ENCODE data around the gene PRKAG2. TPM values are rescaled to one million over a fixed set of nuclear protein-coding genes. Genes with fewer than 3 reads are reported as not detected.

PRKAG2 gene
- total RNA-seq, 4 donors from 2014 or later = 38.8 to 94.4 (median 73.2) TPM

GRCh38 chr7:151860771-151861170 lies 16.1 kb downstream of the PRKAG2 start:
- no peak for DNase-seq
- no peaks in the 10 kb centered on the region for H3K9me3 ChIP-seq
- no peaks in the 10 kb centered on the region for H3K36me3 ChIP-seq
- H3K4me1 ChIP-seq = no peaks in the 10 kb centered on the region
- TF ChIP-seq CTCF (IDR thresholded peaks at IDR 0.05) (peak in 1 of 6 experiments; percentile 5), POLR2A (IDR thresholded peaks at IDR 0.05) (no peak)
- H3K27ac ChIP-seq = no peak overlapping the region
- no peak overlapping the region for H3K4me3 ChIP-seq
- H3K27me3 ChIP-seq = no peaks in the 10 kb centered on the region

GRCh38 chr7:151859948-151860685 lies 16.8 kb downstream of the PRKAG2 start:
- no peaks in the 10 kb centered on the region for H3K9me3 ChIP-seq
- no peaks in the 10 kb centered on the region for H3K36me3 ChIP-seq
- no peaks in the 10 kb centered on the region for H3K4me1 ChIP-seq
- no peak for DNase-seq
- H3K27ac ChIP-seq = no peak overlapping the region
- no peak for TF ChIP-seq CTCF (IDR thresholded peaks at IDR 0.05)
- TF ChIP-seq POLR2A (IDR thresholded peaks at IDR 0.05) = no peak
- H3K4me3 ChIP-seq = no peak overlapping the region
- no peaks in the 10 kb centered on the region for H3K27me3 ChIP-seq

- TF ChIP-seq CTCF (IDR thresholded peaks at IDR 0.05) (no peak), POLR2A (IDR thresholded peaks at IDR 0.05) (no peak)
- Histone ChIP-seq H3K36me3 (no peaks in the 10 kb centered on the region), H3K27ac (no peak overlapping the region), H3K9me3 (no peaks in the 10 kb centered on the region), H3K4me1 (no peaks in the 10 kb centered on the region), H3K4me3 (no peak overlapping the region), H3K27me3 (no peaks in the 10 kb centered on the region)
- no peak for DNase-seq
Observed at GRCh38 chr7:151859111-151859947, 17.6 kb downstream of the PRKAG2 start.

- Histone ChIP-seq H3K36me3 (no peaks in the 10 kb centered on the region), H3K4me3 (no peak overlapping the region), H3K27me3 (no peaks in the 10 kb centered on the region), H3K4me1 (no peaks in the 10 kb centered on the region), H3K27ac (no peak overlapping the region), H3K9me3 (no peaks in the 10 kb centered on the region)
- DNase-seq = no peak
- TF ChIP-seq CTCF (IDR thresholded peaks at IDR 0.05) = no peak
- TF ChIP-seq POLR2A (IDR thresholded peaks at IDR 0.05) = no peak
Observed at GRCh38 chr7:151858456-151858855, 18.5 kb downstream of the PRKAG2 start.

GRCh38 chr7:151857866-151858450 lies 19.0 kb downstream of the PRKAG2 start:
- DNase-seq = no peak
- Histone ChIP-seq H3K27me3 (no peaks in the 10 kb centered on the region), H3K4me1 (no peaks in the 10 kb centered on the region), H3K36me3 (no peaks in the 10 kb centered on the region), H3K9me3 (no peaks in the 10 kb centered on the region), H3K4me3 (no peak overlapping the region), H3K27ac (no peak overlapping the region)
- TF ChIP-seq POLR2A (IDR thresholded peaks at IDR 0.05) (no peak), CTCF (IDR thresholded peaks at IDR 0.05) (no peak)

Data from Peyer's patch (tissue), 4 donors.